ENCODE data around the gene HDGF. TPM values are rescaled to one million over a fixed set of nuclear protein-coding genes. Genes with fewer than 3 reads are reported as not detected.

The HDGF gene
- polyA plus RNA-seq, 3 donors = 51.7 to 120 (median 116) TPM

- 78 to 86% (median 82%) methylated on average over 2 of the region's 2 CpGs for WGBS, 3 donors
- no peak overlapping the region for H3K27ac ChIP-seq (ENCODE audit: low read depth, low read length)
Observed at GRCh38 chr1:156738916-156739315, 12.6 kb downstream of the HDGF start.

GRCh38 chr1:156738407-156738806 is 13.1 kb downstream of the HDGF start:
- no peak overlapping the region for H3K27ac ChIP-seq (ENCODE audit: low read depth, low read length)
- 84 to 92% (median 85%) methylated on average over 10 of the region's 10 CpGs for WGBS, 3 donors

- H3K27ac ChIP-seq (ENCODE audit: low read depth, low read length) = no peak overlapping the region
- 92 to 95% (median 95%) methylated on average over 20 of the region's 20 CpGs for WGBS, 3 donors
Observed at GRCh38 chr1:156733989-156734584, 17.4 kb downstream of the HDGF start.

- 1% methylated on average over 55 to 57 of the region's 57 CpGs for WGBS, 3 donors
- peak within 1 kb of the TSS; percentile 90 for H3K27ac ChIP-seq (ENCODE audit: low read depth, low read length)
Observed at GRCh38 chr1:156728599-156729462, 22.6 kb downstream of the HDGF start, which contains the start of gene ISG20L2. TSS of gene ISG20L2 (minus strand) at chr1:156728766. CDS start at chr1:156727652, 1,114 bp downstream.

- H3K27ac ChIP-seq (ENCODE audit: low read depth, low read length) = peak within 1 kb of the TSS; percentile 90
- 0 to 1% (median 1%) methylated on average over 46 of the region's 46 CpGs for WGBS, 3 donors
Observed at GRCh38 chr1:156727926-156728598, 23.4 kb downstream of the HDGF start, which contains the start of gene METTL25B. TSS of gene METTL25B (plus strand) at chr1:156728469. CDS start at chr1:156729105, 636 bp downstream.

- H3K27ac ChIP-seq (ENCODE audit: low read depth, low read length) = no peak overlapping the region
- 41 to 49% (median 43%) methylated on average over 7 of the region's 7 CpGs for WGBS, 3 donors
Observed at GRCh38 chr1:156727492-156727891, 24.0 kb downstream of the HDGF start.

GRCh38 chr1:156726549-156727226 is 24.8 kb downstream of the HDGF start:
- WGBS, 3 donors = 45 to 53% (median 48%) methylated on average over 15 of the region's 15 CpGs
- no peak overlapping the region for H3K27ac ChIP-seq (ENCODE audit: low read depth, low read length)

GRCh38 chr1:156725683-156726280 is 25.7 kb downstream of the HDGF start:
- no peak overlapping the region for H3K27ac ChIP-seq (ENCODE audit: low read depth, low read length)
- 12 to 15% (median 14%) methylated on average over 18 of the region's 18 CpGs for WGBS, 3 donors

GRCh38 chr1:156721535-156721934 is 29.9 kb downstream of the HDGF start:
- WGBS, 3 donors = 86 to 96% (median 91%) methylated on average over 4 of the region's 4 CpGs
- H3K27ac ChIP-seq (ENCODE audit: low read depth, low read length) = no peak overlapping the region

GRCh38 chr1:156721131-156721530 is 30.3 kb downstream of the HDGF start:
- 80 to 90% (median 86%) methylated on average over 2 of the region's 2 CpGs for WGBS, 3 donors
- no peak overlapping the region for H3K27ac ChIP-seq (ENCODE audit: low read depth, low read length)

GRCh38 chr1:156717351-156717750 is 34.1 kb downstream of the HDGF start:
- 64 to 86% (median 83%) methylated on average over 4 of the region's 4 CpGs for WGBS, 3 donors

GRCh38 chr1:156714830-156715229 is 36.6 kb downstream of the HDGF start:
- 81 to 87% (median 84%) methylated on average over 3 of the region's 3 CpGs for WGBS, 3 donors
- H3K27ac ChIP-seq (ENCODE audit: low read depth, low read length) = no peak overlapping the region

More at GRCh38 chr1:156717351-156717750, 34.1 kb downstream of the HDGF start:
- no peak overlapping the region for H3K27ac ChIP-seq (ENCODE audit: low read depth, low read length)

GRCh38 chr1:156712626-156713025 is 38.8 kb downstream of the HDGF start:
- no peak overlapping the region for H3K27ac ChIP-seq (ENCODE audit: low read depth, low read length)
- WGBS, 3 donors = 48 to 54% (median 52%) methylated on average over 3 of the region's 3 CpGs

- no peak overlapping the region for H3K27ac ChIP-seq (ENCODE audit: low read depth, low read length)
- WGBS, 3 donors = 63 to 76% (median 65%) methylated on average over 7 to 9 of the region's 9 CpGs
Observed at GRCh38 chr1:156711011-156711817, 40.3 kb downstream of the HDGF start.

- WGBS, 3 donors = 45 to 51% (median 50%) methylated on average over 11 of the region's 11 CpGs
- H3K27ac ChIP-seq (ENCODE audit: low read depth, low read length) = no peak overlapping the region
Observed at GRCh38 chr1:156709757-156710489, 41.6 kb downstream of the HDGF start.

- H3K27ac ChIP-seq (ENCODE audit: low read depth, low read length) = no peak overlapping the region
- WGBS, 3 donors = 71 to 86% (median 79%) methylated on average over 4 of the region's 4 CpGs
Observed at GRCh38 chr1:156709031-156709430, 42.4 kb downstream of the HDGF start.

- 50 to 54% (median 50%) methylated on average over 4 of the region's 4 CpGs for WGBS, 3 donors
- H3K27ac ChIP-seq (ENCODE audit: low read depth, low read length) = no peak overlapping the region
Observed at GRCh38 chr1:156708218-156708661, 43.2 kb downstream of the HDGF start.
